Chondrocyte (in vitro differentiated cells): ENCODE measurements around the gene JOSD2. TPM values are rescaled to one million over a fixed set of nuclear protein-coding genes. Genes with fewer than 3 reads are reported as not detected.

ENCODE experiments used
- DNase-seq: peaks from one replicate; pipeline ENCODE4 v3.0.0; 2021; ENCODE audit warnings: mixed read lengths, low spot score
- H3K27ac Mint-ChIP-seq: one replicate; pipeline ENCODE4 v1.8.0; 2021; ENCODE audit warnings: mild to moderate bottlenecking, moderate library complexity, mixed read lengths; ENCODE audit not compliant: unreplicated experiment
- H3K27me3 Mint-ChIP-seq: 2 replicates; pipeline ENCODE4 v1.8.0; 2021; ENCODE audit warnings: low read depth, mixed read lengths
- H3K36me3 Mint-ChIP-seq: 2 replicates; pipeline ENCODE4 v1.8.0; 2021; ENCODE audit warnings: low read depth, mixed read lengths
- H3K4me1 Mint-ChIP-seq: 2 replicates; pipeline ENCODE4 v1.8.0; 2021; ENCODE audit warnings: low read depth, mild to moderate bottlenecking, mixed read lengths
- H3K4me3 Mint-ChIP-seq: one replicate; pipeline ENCODE4 v1.8.0; 2021; ENCODE audit warnings: mild to moderate bottlenecking, moderate library complexity, mixed read lengths; ENCODE audit not compliant: unreplicated experiment
- H3K9me3 Mint-ChIP-seq: 2 replicates; pipeline ENCODE4 v1.8.0; 2021; ENCODE audit warnings: low read depth, mixed read lengths
- total RNA-seq: library from RNA; stranded (reverse); gene quantifications from 3 replicates; pipeline ENCODE4 v1.2.1, GENCODE V29; 2021
- TF ChIP-seq, protein P1 (sequence below): fragments of 200-600 bp; sonication (generic); IDR thresholded peaks from 2 replicates; pipeline ENCODE4 v1.5.0; 2021; ENCODE audit warnings: antibody characterized with exemption, mild to moderate bottlenecking, moderate library complexity

Gene JOSD2
- total RNA-seq, 1 donor from 2014 or later: 44.7 TPM

DNA sequence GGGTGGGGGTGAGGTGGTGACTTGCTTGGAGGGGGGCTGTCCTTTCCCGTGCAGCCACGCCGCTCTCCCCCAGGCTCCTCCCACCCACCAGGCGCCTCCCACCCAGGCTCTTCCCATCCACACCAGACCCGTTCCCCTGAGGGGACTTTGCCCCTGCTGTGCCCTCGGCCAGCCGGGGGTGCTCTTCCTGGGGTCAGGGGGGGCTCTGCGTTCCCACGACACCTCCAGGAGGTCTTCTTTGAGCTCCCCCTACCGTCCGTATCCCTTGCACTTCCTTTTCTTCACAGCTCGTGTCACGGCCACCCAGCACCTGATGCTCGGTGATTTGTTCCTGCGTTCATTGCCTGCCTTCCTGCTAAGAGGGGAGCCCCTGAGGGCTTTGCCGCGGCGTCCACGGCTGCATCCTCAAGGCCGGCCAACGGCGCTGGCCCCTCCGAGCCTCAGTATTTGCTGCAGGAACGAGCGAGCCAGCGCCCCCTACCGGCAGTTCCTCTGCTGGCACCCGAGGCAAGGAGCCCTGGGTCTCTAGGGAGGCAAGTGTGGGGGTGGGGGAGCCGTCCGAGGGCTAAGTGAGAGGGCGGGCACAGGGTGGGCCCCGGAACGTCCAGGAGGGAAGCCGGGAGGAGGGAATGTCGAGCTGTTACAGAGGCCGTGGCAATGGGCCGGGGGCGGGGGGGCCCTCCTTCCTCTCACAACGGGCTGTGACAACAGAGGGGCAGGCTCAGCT, 45.5 kb upstream of the JOSD2 start:
- DNase-seq: no peak
- Mint-ChIP-seq H3K27ac (no peak overlapping the region), H3K4me3 (peak overlapping the region; percentile 93), H3K36me3 (no peaks in the 10 kb centered on the region), H3K9me3 (no peaks in the 10 kb centered on the region), H3K4me1 (peaks cover 13% of the 10 kb centered on the region), H3K27me3 (peaks cover 48% of the 10 kb centered on the region)
- TF ChIP-seq, protein P1, sequence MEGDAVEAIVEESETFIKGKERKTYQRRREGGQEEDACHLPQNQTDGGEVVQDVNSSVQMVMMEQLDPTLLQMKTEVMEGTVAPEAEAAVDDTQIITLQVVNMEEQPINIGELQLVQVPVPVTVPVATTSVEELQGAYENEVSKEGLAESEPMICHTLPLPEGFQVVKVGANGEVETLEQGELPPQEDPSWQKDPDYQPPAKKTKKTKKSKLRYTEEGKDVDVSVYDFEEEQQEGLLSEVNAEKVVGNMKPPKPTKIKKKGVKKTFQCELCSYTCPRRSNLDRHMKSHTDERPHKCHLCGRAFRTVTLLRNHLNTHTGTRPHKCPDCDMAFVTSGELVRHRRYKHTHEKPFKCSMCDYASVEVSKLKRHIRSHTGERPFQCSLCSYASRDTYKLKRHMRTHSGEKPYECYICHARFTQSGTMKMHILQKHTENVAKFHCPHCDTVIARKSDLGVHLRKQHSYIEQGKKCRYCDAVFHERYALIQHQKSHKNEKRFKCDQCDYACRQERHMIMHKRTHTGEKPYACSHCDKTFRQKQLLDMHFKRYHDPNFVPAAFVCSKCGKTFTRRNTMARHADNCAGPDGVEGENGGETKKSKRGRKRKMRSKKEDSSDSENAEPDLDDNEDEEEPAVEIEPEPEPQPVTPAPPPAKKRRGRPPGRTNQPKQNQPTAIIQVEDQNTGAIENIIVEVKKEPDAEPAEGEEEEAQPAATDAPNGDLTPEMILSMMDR: peak; percentile 95

DNA sequence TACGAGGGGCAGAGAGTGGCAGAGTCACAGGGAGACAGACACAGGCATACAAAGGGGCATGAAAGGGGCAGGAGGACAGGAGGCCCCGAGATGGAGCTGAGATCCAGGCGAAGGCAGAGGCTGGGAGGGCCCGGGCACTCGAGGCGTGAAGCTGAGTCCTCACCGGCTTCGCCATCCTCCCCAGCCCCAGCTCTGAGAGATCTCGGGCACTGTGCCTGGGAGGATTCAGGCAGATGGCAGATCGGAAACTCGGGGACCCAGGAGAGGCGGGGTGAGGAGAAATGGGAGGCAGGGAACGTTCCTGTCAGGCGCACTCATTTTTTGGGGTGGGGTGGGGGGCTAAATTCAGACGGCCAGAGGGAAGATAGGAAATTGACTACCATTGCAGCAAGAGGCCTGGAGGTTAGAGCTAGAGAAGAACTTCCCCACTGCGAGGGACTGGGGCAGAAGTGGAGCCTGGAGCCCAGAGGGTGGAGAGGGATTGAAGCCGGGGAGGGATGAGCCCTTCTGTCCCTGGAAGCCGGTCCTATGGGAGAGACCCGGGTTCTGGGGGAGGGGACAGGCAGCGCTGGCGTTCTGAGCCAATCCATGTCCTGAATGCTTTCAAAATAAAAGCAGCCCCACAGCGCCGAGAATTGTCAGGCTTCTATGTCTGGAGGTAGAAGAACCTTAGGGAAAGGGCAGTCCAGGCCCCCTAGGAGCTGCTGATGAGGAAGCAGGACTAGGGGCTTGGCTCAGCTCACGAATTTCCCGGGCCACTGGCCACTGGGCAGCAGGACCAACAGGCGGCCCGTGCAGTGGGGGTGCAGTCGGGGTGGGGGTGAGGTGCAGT, 44.7 kb upstream of the JOSD2 start:
- peak overlapping the region; percentile 93 for H3K4me3 Mint-ChIP-seq
- H3K27ac Mint-ChIP-seq: no peak overlapping the region
- no peaks in the 10 kb centered on the region for H3K36me3 Mint-ChIP-seq
- peak; percentile 83 for DNase-seq
- H3K27me3 Mint-ChIP-seq: peaks cover 46% of the 10 kb centered on the region
- H3K9me3 Mint-ChIP-seq: no peaks in the 10 kb centered on the region
- TF ChIP-seq, protein P1: no peak
- peaks cover 13% of the 10 kb centered on the region for H3K4me1 Mint-ChIP-seq

- Mint-ChIP-seq H3K9me3 (no peaks in the 10 kb centered on the region), H3K27me3 (peaks cover 47% of the 10 kb centered on the region), H3K27ac (no peak overlapping the region), H3K4me1 (peaks cover 13% of the 10 kb centered on the region), H3K4me3 (no peak overlapping the region), H3K36me3 (no peaks in the 10 kb centered on the region)
- TF ChIP-seq, protein P1: no peak
- no peak for DNase-seq
Observed at GRCh38 chr19:50555033-50555432, 44.0 kb upstream of the JOSD2 start.

- H3K27me3 Mint-ChIP-seq: peaks cover 50% of the 10 kb centered on the region
- TF ChIP-seq, protein P1: no peak
Observed at GRCh38 chr19:50554212-50554611, 43.2 kb upstream of the JOSD2 start.

DNA sequence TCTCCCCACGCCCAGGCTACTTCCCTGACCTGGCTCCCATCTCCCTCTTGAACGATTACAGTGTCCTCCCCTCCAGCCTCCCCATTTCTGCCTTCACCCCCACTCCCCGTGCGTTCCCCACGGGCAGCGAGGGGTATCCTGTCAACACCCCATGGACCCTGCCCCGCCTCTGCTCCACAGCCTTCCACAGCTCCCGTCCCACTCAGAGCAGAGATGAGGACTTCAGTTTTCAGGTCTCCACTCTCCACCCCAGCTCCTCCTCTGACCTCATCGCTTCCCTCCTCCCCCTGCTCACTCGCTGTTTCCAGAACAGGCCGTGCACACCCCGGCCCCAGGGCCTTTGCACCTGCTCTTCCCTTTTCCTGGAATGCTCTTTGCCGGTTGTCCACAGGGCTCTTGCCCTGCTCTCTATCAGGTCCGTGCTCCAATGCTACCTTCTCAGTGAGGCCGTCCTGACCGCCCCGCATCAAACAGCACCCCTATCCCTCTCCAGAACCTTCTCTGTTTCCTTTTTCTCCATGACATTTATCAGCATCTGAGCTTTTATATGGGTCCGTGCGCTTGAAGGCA, 42.2 kb upstream of the JOSD2 start:
- Mint-ChIP-seq H3K4me1 (peaks cover 13% of the 10 kb centered on the region), H3K27me3 (peaks cover 46% of the 10 kb centered on the region), H3K36me3 (no peaks in the 10 kb centered on the region), H3K27ac (no peak overlapping the region), H3K9me3 (no peaks in the 10 kb centered on the region), H3K4me3 (no peak overlapping the region)
- TF ChIP-seq, protein P1: no peak
- no peak for DNase-seq

More at GRCh38 chr19:50554212-50554611, 43.2 kb upstream of the JOSD2 start:
- Mint-ChIP-seq H3K36me3 (no peaks in the 10 kb centered on the region), H3K9me3 (no peaks in the 10 kb centered on the region), H3K27ac (no peak overlapping the region), H3K4me3 (no peak overlapping the region), H3K4me1 (peaks cover 13% of the 10 kb centered on the region)
- peak; percentile 77 for DNase-seq
